GM23338 (cell line): Measurements from ENCODE around the gene ARHGEF11. TPM values are rescaled to one million over a fixed set of nuclear protein-coding genes. Genes with fewer than 3 reads are reported as not detected.

ENCODE experiments used
- ATAC-seq: fragments of 200-7000 bp; cut with Tn5 transposase; 3 replicates; pipeline ENCODE4 v1.9.1; 2020
- DNase-seq: peaks from one replicate; pipeline ENCODE4 v3.0.0-alpha.2; 2015; ENCODE audit warnings: low spot score
- H2AFZ ChIP-seq: fragments of 200-600 bp; sonication (generic); 2 replicates; pipeline ENCODE4 v1.8.0; 2016; ENCODE audit warnings: antibody characterized with exemption, mild to moderate bottlenecking, moderate library complexity
- H3F3A ChIP-seq: fragments of 200-600 bp; sonication (generic); replicated peaks from 2 replicates; pipeline ENCODE4 v1.8.0; 2017; ENCODE audit warnings: antibody characterized with exemption, mixed run types, low read depth
- H3K27ac ChIP-seq: fragments of 200-600 bp; sonication (generic); 2 replicates; pipeline ENCODE4 v1.6.1; 2016; ENCODE audit warnings: low read depth
- H3K27me3 ChIP-seq: fragments of 200-600 bp; sonication (generic); 2 replicates; pipeline ENCODE4 v1.8.0; 2016; ENCODE audit warnings: mild to moderate bottlenecking, mixed run types, moderate library complexity; ENCODE audit not compliant: insufficient read depth
- H3K36me3 ChIP-seq: fragments of 200-600 bp; sonication (generic); 2 replicates; pipeline ENCODE4 v1.8.0; 2016; ENCODE audit warnings: mild to moderate bottlenecking; ENCODE audit not compliant: insufficient read depth
- H3K4me1 ChIP-seq: fragments of 200-600 bp; sonication (generic); 2 replicates; pipeline ENCODE4 v1.8.0; 2016; ENCODE audit warnings: mild to moderate bottlenecking, moderate library complexity; ENCODE audit not compliant: insufficient read depth
- H3K4me2 ChIP-seq: fragments of 200-600 bp; sonication (generic); 2 replicates; pipeline ENCODE4 v1.7.1; 2017; ENCODE audit warnings: mixed run types
- H3K4me3 ChIP-seq: fragments of 200-600 bp; sonication (generic); 2 replicates; pipeline ENCODE4 v1.6.1; 2016; ENCODE audit warnings: mixed run types
- H3K79me2 ChIP-seq: fragments of 200-600 bp; sonication (generic); replicated peaks from 2 replicates; pipeline ENCODE4 v1.8.0; 2017; ENCODE audit warnings: mild to moderate bottlenecking; ENCODE audit not compliant: insufficient read depth
- H3K9me2 ChIP-seq: fragments of 200-600 bp; sonication (generic); 2 replicates; pipeline ENCODE4 v1.8.0; 2017; ENCODE audit not compliant: insufficient read depth
- H4K20me1 ChIP-seq: fragments of 200-600 bp; sonication (generic); replicated peaks from 2 replicates; pipeline ENCODE4 v1.8.0; 2017; ENCODE audit warnings: mild to moderate bottlenecking; ENCODE audit not compliant: insufficient read depth
- H3K27ac Mint-ChIP-seq: 2 replicates; pipeline ENCODE4 v1.8.0; 2020; ENCODE audit warnings: inconsistent platforms, mild to moderate bottlenecking, moderate library complexity, mixed read lengths
- H3K27me3 Mint-ChIP-seq: 3 replicates; pipeline ENCODE4 v1.8.0; 2022; ENCODE audit warnings: low read depth, mild to moderate bottlenecking, moderate library complexity, mixed read lengths, inconsistent platforms; ENCODE audit not compliant: insufficient read depth, poor library complexity
- H3K36me3 Mint-ChIP-seq: 3 replicates; pipeline ENCODE4 v1.8.0; 2021; ENCODE audit warnings: low read depth, mild to moderate bottlenecking, inconsistent platforms, moderate library complexity, mixed read lengths
- H3K4me1 Mint-ChIP-seq: 3 replicates; pipeline ENCODE4 v1.8.0; 2020; ENCODE audit warnings: mild to moderate bottlenecking, inconsistent platforms, mixed read lengths
- H3K4me3 Mint-ChIP-seq: 3 replicates; pipeline ENCODE4 v1.8.0; 2021; ENCODE audit warnings: moderate library complexity, mild to moderate bottlenecking, inconsistent platforms, mixed read lengths
- H3K9me3 Mint-ChIP-seq: 3 replicates; pipeline ENCODE4 v1.8.0; 2020; ENCODE audit warnings: moderate library complexity, mild to moderate bottlenecking, inconsistent platforms, mixed read lengths
- CREB1 ChIP-seq: fragments of 250-450 bp; sonication (Bioruptor Pico); IDR thresholded peaks from 2 replicates; pipeline ENCODE4 v1.5.0; 2020; ENCODE audit warnings: low read depth, mild to moderate bottlenecking, moderate library complexity
- CTCF ChIP-seq, 2 experiments: fragments of 200-600 bp in 1 of 2; sonication (generic) in 1 of 2; conservative IDR thresholded peaks; 2 replicates each; pipeline versions ENCODE4 v1.5.1 to v1.6.1; 2016 to 2017; ENCODE audit warnings: antibody characterized with exemption in 2 of 2, low read depth in 2 of 2, mild to moderate bottlenecking in 2 of 2, moderate library complexity in 1 of 2
- EZH2 ChIP-seq: fragments of 200-600 bp; sonication (generic); IDR thresholded peaks from one replicate; pipeline ENCODE4 v1.8.0; 2017; ENCODE audit warnings: antibody characterized with exemption, mild to moderate bottlenecking, low read depth; ENCODE audit not compliant: unreplicated experiment
- EZH2phosphoT487 ChIP-seq: fragments of 200-600 bp; sonication (generic); IDR thresholded peaks from one replicate; pipeline ENCODE4 v1.8.1; 2018; ENCODE audit warnings: antibody characterized with exemption; ENCODE audit not compliant: unreplicated experiment
- JUNB ChIP-seq: IDR thresholded peaks from one replicate; pipeline ENCODE4 v1.6.1; 2016; ENCODE audit warnings: antibody characterized with exemption; ENCODE audit not compliant: unreplicated experiment
- NANOG ChIP-seq: IDR thresholded peaks from 2 replicates; pipeline ENCODE4 v1.6.1; 2016; ENCODE audit warnings: antibody characterized with exemption, borderline replicate concordance
- POLR2AphosphoS5 ChIP-seq: IDR thresholded peaks from 2 replicates; pipeline ENCODE4 v1.6.1; 2016; ENCODE audit warnings: antibody characterized with exemption, low read depth
- REST ChIP-seq: IDR thresholded peaks from one replicate; pipeline ENCODE4 v1.6.1; 2018; ENCODE audit warnings: antibody characterized with exemption; ENCODE audit not compliant: unreplicated experiment
- STAT1 ChIP-seq: IDR thresholded peaks from one replicate; pipeline ENCODE4 v1.6.1; 2016; ENCODE audit warnings: antibody characterized with exemption; ENCODE audit not compliant: unreplicated experiment
- ZNF114 ChIP-seq: fragments of 250-450 bp; sonication (Bioruptor Pico); IDR thresholded peaks from 2 replicates; pipeline ENCODE4 v1.5.0; 2020; ENCODE audit warnings: mild to moderate bottlenecking, moderate library complexity
- ZNF331 ChIP-seq: fragments of 250-450 bp; sonication (Bioruptor Pico); IDR thresholded peaks from 2 replicates; pipeline ENCODE4 v1.5.0; 2020; ENCODE audit warnings: low read depth, mild to moderate bottlenecking, moderate library complexity
- polyA plus RNA-seq: library from polyadenylated mRNA; unstranded; fragments of >200 nt; fragmentation: Nextera tagmentation; extraction: Ambion mirVana; gene quantifications from 2 replicates; pipeline ENCODE4 v1.2.1, GENCODE V29; 2016
- total RNA-seq: library from RNA; depleted of rRNA; stranded (reverse); fragments of >200 nt; shearing (Covaris generic); gene quantifications from 2 replicates; pipeline ENCODE4 v1.2.3, GENCODE V29; 2014

The ARHGEF11 gene
- total and polyA plus RNA-seq, 2 experiments from 2014 or later = 12.3 to 33.7 TPM

GRCh38 chr1:156987715-156988114, 57.8 kb downstream of the ARHGEF11 start:
- Histone ChIP-seq H3K4me1 (no peaks in the 10 kb centered on the region; the same call in 1 of the 2 replicates), H3K4me2 (no peak overlapping the region), H4K20me1 (peaks cover 9% of the 10 kb centered on the region), H3K4me3 (no peak overlapping the region), H3K27ac (no peak overlapping the region), H3F3A (no peaks in the 10 kb centered on the region), H3K79me2 (peaks cover 26% of the 10 kb centered on the region; the same call in 1 of the 2 replicates), H2AFZ (no peak overlapping the region), H3K9me2 (no peaks in the 10 kb centered on the region), H3K27me3 (no peaks in the 10 kb centered on the region), H3K36me3 (peaks cover 5% of the 10 kb centered on the region)
- Mint-ChIP-seq H3K9me3 (no peaks in the 10 kb centered on the region), H3K27me3 (peaks cover 3% of the 10 kb centered on the region), H3K36me3 (peaks cover 25% of the 10 kb centered on the region), H3K4me3 (no peak overlapping the region), H3K27ac (no peak overlapping the region), H3K4me1 (peaks cover 10% of the 10 kb centered on the region)
- no peak for ATAC-seq
- no peak for TF ChIP-seq CTCF (conservative IDR thresholded peaks at IDR 0.05; ENCODE audit: low read depth in 2 of 2)
- no peak for TF ChIP-seq STAT1
- TF ChIP-seq NANOG = no peak
- TF ChIP-seq EZH2 = no peak
- TF ChIP-seq ZNF114 (CRISPR knock-in tag) = no peak
- no peak for TF ChIP-seq EZH2phosphoT487
- DNase-seq = no peak

- Histone ChIP-seq H3K9me2 (no peaks in the 10 kb centered on the region), H3K27me3 (no peaks in the 10 kb centered on the region), H3K27ac (no peak overlapping the region), H4K20me1 (no peaks in the 10 kb centered on the region), H3K4me1 (peaks cover 11% of the 10 kb centered on the region), H3K36me3 (peaks cover 5% of the 10 kb centered on the region), H3F3A (no peaks in the 10 kb centered on the region), H2AFZ (no peak overlapping the region), H3K4me3 (no peak overlapping the region), H3K79me2 (no peaks in the 10 kb centered on the region), H3K4me2 (no peak overlapping the region)
- TF ChIP-seq REST (no peak), NANOG (no peak), CREB1 (CRISPR knock-in tag) (no peak), ZNF331 (CRISPR knock-in tag) (no peak), ZNF114 (CRISPR knock-in tag) (no peak), POLR2AphosphoS5 (no peak), JUNB (no peak)
- peaks cover 2% of the 10 kb centered on the region for H3K27me3 Mint-ChIP-seq
- H3K4me3 Mint-ChIP-seq = no peak overlapping the region
- DNase-seq (no peak), ATAC-seq (no peak)
- peaks cover 59% of the 10 kb centered on the region for H3K36me3 Mint-ChIP-seq
- no peak overlapping the region; the same call in 1 of the 2 replicates for H3K27ac Mint-ChIP-seq
- peaks cover 11% of the 10 kb centered on the region for H3K4me1 Mint-ChIP-seq
- H3K9me3 Mint-ChIP-seq = no peaks in the 10 kb centered on the region
These were observed 65.0 kb downstream of the ARHGEF11 start for GRCh38 chr1:156980551-156980950.
